ENCODE measurements around the gene APCDD1. TPM values are rescaled to one million over a fixed set of nuclear protein-coding genes. Genes with fewer than 3 reads are reported as not detected.

APCDD1 gene
- total and polyA plus RNA-seq, 2 of the 13 experiments (the other 11 are each of a cell fraction or from before 2014, with no cell fraction given), result 2.1 to 8.6 TPM

- TF ChIP-seq, protein P1, sequence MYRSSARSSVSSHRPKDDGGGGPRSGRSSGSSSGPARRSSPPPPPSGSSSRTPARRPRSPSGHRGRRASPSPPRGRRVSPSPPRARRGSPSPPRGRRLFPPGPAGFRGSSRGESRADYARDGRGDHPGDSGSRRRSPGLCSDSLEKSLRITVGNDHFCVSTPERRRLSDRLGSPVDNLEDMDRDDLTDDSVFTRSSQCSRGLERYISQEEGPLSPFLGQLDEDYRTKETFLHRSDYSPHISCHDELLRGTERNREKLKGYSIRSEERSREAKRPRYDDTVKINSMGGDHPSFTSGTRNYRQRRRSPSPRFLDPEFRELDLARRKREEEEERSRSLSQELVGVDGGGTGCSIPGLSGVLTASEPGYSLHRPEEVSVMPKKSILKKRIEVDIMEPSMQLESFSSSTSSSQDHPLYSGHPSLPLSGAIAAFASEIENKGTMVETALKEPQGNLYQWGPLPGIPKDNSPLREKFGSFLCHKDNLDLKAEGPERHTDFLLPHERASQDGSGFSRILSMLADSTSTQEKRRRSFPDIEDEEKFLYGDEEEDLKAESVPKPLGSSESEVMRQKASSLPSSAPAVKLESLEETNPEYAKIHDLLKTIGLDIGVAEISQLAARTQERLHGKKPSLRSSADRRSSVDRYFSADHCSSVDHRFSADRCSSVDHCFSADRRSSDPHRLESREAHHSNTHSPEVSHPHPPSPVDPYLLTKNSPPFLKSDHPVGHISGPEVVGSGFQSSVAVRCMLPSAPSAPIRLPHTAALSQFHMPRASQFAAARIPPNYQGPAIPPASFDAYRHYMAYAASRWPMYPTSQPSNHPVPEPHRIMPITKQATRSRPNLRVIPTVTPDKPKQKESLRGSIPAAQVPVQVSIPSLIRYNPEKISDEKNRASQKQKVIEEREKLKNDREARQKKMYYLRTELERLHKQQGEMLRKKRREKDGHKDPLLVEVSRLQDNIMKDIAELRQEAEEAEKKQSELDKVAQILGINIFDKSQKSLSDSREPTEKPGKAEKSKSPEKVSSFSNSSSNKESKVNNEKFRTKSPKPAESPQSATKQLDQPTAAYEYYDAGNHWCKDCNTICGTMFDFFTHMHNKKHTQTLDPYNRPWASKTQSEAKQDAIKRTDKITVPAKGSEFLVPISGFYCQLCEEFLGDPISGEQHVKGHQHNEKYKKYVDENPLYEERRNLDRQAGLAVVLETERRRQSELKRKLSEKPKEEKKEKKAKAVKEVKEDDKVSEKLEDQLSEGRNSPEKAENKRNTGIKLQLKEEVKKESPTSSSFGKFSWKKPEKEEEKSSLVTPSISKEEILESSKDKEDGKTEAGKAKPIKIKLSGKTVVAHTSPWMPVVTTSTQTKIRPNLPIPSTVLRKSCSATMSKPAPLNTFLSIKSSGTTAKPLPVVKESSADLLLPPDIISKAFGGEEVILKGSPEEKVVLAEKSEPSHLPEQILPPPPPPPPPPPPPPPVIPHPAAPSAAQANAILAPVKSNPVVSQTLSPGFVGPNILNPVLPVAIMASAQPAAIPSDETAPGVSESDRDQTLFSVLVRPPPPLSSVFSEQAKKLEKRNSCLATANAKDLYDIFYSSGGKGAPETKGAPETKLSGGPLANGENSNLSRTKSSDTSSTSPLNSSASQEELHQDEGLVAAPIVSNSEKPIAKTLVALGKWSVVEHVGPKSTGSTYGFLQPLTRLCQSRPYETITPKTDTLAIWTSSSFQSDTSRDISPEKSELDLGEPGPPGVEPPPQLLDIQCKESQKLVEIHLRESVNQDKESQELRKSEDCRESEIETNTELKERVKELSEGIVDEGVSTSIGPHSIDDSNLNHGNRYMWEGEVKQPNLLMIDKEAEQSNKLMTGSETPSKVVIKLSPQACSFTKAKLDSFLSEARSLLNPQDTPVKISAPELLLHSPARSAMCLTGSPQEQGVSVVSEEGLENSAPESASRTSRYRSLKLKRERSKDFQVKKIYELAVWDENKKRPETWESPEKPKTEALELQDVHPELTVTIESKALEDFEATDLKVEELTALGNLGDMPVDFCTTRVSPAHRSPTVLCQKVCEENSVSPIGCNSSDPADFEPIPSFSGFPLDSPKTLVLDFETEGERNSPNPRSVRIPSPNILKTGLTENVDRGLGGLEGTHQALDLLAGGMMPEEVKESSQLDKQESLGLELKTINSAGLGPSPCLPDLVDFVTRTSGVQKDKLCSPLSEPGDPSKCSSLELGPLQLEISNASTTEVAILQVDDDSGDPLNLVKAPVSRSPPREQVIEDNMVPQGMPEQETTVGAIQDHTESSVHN (CRISPR knock-in tag; IDR thresholded peaks at IDR 0.05), result no peak
- no peak for TF ChIP-seq CEBPZ (IDR thresholded peaks at IDR 0.05; ENCODE audit: low read length)
- TF ChIP-seq, protein P2, sequence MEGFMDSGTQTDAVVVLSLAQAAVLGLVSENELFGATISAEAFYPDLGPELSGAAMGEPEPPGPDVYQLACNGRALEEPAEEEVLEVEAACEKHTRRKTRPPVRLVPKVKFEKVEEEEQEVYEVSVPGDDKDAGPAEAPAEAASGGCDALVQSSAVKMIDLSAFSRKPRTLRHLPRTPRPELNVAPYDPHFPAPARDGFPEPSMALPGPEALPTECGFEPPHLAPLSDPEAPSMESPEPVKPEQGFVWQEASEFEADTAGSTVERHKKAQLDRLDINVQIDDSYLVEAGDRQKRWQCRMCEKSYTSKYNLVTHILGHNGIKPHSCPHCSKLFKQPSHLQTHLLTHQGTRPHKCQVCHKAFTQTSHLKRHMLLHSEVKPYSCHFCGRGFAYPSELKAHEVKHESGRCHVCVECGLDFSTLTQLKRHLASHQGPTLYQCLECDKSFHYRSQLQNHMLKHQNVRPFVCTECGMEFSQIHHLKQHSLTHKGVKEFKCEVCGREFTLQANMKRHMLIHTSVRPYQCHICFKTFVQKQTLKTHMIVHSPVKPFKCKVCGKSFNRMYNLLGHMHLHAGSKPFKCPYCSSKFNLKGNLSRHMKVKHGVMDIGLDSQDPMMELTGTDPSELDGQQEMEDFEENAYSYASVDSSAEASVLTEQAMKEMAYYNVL (CRISPR knock-in tag; IDR thresholded peaks at IDR 0.05; ENCODE audit: borderline replicate concordance), result no peak
- TF ChIP-seq ZNF616 (CRISPR knock-in tag; IDR thresholded peaks at IDR 0.05; ENCODE audit: low read depth), result no peak
Observed at GRCh38 chr18:10424585-10425307, 29.7 kb upstream of the APCDD1 start (continued).

Measured in HepG2 (cell line).